A673 (cell line): ENCODE data around the gene NR4A3. TPM values are rescaled to one million over a fixed set of nuclear protein-coding genes. Genes with fewer than 3 reads are reported as not detected.

Experiments used
- BruUV-seq: library from RNA; stranded (reverse); fragments of 400-500 nt; replicated peaks from 2 replicates; lab custom pipeline; 2021; lab: Mats Ljungman, UMichigan
- CTCF ChIA-PET: fragments of 300-600 bp; sonication (Branson Sonifier 250); formaldehyde crosslinking; loops from one replicate; lab custom pipeline; 2022; ENCODE audit warnings: antibody characterized with exemption; lab: Charles Lee
- POLR2A ChIA-PET: fragments of 300-600 bp; sonication (Branson Sonifier 250); formaldehyde crosslinking; loops from one replicate; lab custom pipeline; 2022; ENCODE audit warnings: antibody characterized with exemption; ENCODE audit not compliant: low non-redundant PET; lab: Charles Lee
- DNase-seq: peaks from one replicate; pipeline ENCODE4 v3.0.0-alpha.2; 2015; ENCODE audit warnings: low spot score
- H3K27ac ChIP-seq: fragments of 200-600 bp; sonication (generic); 2 replicates; pipeline ENCODE4 v1.5.1; 2016; ENCODE audit warnings: mixed run types, low read depth, mild to moderate bottlenecking, mixed read lengths, antibody characterized with exemption, low read length; ENCODE audit not compliant: poor library complexity, severe bottlenecking
- H3K27me3 ChIP-seq: fragments of 200-600 bp; sonication (generic); replicated peaks from 2 replicates; pipeline ENCODE4 v1.6.1; 2017; ENCODE audit warnings: mixed run types, low read depth, mild to moderate bottlenecking, mixed read lengths, antibody characterized with exemption, low read length; ENCODE audit not compliant: insufficient read depth, poor library complexity
- H3K36me3 ChIP-seq: fragments of 200-600 bp; sonication (generic); 2 replicates; pipeline ENCODE4 v1.6.1; 2016; ENCODE audit warnings: mixed run types, mild to moderate bottlenecking, mixed read lengths, antibody characterized with exemption, low read length; ENCODE audit not compliant: insufficient read depth, poor library complexity, severe bottlenecking
- H3K4me1 ChIP-seq: fragments of 200-600 bp; sonication (generic); 2 replicates; pipeline ENCODE4 v1.6.1; 2017; ENCODE audit warnings: mixed run types, mild to moderate bottlenecking, mixed read lengths, antibody characterized with exemption, low read length; ENCODE audit not compliant: insufficient read depth, poor library complexity, severe bottlenecking
- H3K4me3 ChIP-seq: fragments of 200-600 bp; sonication (generic); 2 replicates; pipeline ENCODE4 v1.5.1; 2016; ENCODE audit warnings: low read depth, mixed run types, mild to moderate bottlenecking, mixed read lengths, low read length; ENCODE audit not compliant: poor library complexity, severe bottlenecking
- H3K9me3 ChIP-seq: fragments of 200-600 bp; sonication (generic); 2 replicates; pipeline ENCODE4 v1.6.1; 2016; ENCODE audit warnings: mixed run types, low read depth, mild to moderate bottlenecking, mixed read lengths, antibody characterized with exemption, low read length; ENCODE audit not compliant: poor library complexity, severe bottlenecking
- EZH2 ChIP-seq: fragments of 200-600 bp; sonication (generic); IDR thresholded peaks from 2 replicates; pipeline ENCODE4 v1.6.1; 2017; ENCODE audit warnings: borderline replicate concordance, low read depth, mild to moderate bottlenecking, mixed read lengths, antibody characterized with exemption, low read length; ENCODE audit not compliant: poor library complexity, severe bottlenecking
- intact Hi-C: fragments of 100-400 bp; cut with micrococcal nuclease; formaldehyde crosslinking; loops from one replicate; pipeline ENCODE4 v1.10.0; 2022; ENCODE audit not compliant: unreplicated experiment
- total RNA-seq: library from RNA; stranded (reverse); gene quantifications from 2 replicates; pipeline ENCODE4 v1.2.3, GENCODE V29; 2021
- TF ChIP-seq, protein P1 (sequence below): fragments of 300-800, 200-600 bp; sonication (generic); conservative IDR thresholded peaks from 2 replicates; pipeline ENCODE4 v1.5.1; 2017; ENCODE audit warnings: low read depth, mild to moderate bottlenecking, antibody characterized with exemption, low read length, moderate library complexity, mixed read lengths

Gene NR4A3
- total RNA-seq, 1 experiment from 2014 or later: 6.4 TPM

DNA sequence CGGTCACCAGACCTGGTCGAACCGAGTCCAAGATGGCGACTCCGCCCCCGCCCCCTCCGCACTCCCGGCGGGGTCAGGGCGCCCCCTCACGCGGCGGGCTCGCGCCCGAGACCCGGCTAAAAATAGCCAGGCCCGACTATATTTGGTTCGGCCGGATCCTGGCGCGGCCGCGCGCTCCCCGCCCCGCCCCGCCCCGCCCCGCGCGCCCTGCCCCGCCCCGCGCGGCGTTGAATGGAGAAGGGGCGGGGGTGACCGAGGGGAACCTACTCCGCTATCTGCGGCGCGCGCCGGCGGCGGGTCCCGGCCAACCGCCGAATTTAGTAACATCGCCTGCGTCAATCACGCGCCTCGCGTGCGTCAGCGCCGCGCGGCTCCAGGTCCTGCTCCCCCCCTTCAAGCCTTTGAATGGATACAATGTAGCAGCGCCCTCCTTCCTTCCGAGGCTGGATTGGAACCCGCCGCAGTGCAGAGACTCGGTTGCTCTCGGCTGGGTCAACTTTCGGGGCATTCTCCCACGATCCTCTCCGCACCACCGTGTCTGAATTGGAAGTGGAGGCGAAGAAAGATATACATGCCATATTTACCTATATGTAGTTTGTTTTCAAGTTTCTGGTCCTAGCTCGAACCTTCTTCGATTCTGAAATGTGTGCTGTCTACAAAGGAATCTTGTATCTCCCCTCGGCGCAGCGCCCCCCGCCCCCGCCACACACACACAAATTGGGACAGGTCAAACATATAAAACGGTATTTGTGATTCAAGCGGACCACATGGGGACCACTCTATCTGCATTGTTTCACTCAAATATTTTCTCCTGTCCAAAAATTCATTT is 1.6 kb upstream of the NR4A3 start:
- intact Hi-C loops: loop anchor here (5.0 to 10.0 kb wide), 10 partner anchors 87 to 777 kb away; partner anchors contain the start of genes ALG2, ERP44, INVS and SEC61B
- peaks cover 25% of the 10 kb centered on the region for H3K4me1 ChIP-seq
- peak overlapping the region; percentile 85 for H3K4me3 ChIP-seq
- DNase-seq: peak; percentile 97
- H3K27ac ChIP-seq: peak overlapping the region; percentile 98
- H3K9me3 ChIP-seq: no peaks in the 10 kb centered on the region
- no TSS peak for BruUV-seq
- CTCF ChIA-PET: no interaction called here
- H3K27me3 ChIP-seq: no peaks in the 10 kb centered on the region
- POLR2A ChIA-PET: no interaction called here
- no peaks in the 10 kb centered on the region for H3K36me3 ChIP-seq
- TF ChIP-seq EZH2: no peak
- TF ChIP-seq, protein P1, sequence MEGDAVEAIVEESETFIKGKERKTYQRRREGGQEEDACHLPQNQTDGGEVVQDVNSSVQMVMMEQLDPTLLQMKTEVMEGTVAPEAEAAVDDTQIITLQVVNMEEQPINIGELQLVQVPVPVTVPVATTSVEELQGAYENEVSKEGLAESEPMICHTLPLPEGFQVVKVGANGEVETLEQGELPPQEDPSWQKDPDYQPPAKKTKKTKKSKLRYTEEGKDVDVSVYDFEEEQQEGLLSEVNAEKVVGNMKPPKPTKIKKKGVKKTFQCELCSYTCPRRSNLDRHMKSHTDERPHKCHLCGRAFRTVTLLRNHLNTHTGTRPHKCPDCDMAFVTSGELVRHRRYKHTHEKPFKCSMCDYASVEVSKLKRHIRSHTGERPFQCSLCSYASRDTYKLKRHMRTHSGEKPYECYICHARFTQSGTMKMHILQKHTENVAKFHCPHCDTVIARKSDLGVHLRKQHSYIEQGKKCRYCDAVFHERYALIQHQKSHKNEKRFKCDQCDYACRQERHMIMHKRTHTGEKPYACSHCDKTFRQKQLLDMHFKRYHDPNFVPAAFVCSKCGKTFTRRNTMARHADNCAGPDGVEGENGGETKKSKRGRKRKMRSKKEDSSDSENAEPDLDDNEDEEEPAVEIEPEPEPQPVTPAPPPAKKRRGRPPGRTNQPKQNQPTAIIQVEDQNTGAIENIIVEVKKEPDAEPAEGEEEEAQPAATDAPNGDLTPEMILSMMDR: peak; percentile 33; the same call in 1 of the 2 replicates

DNA sequence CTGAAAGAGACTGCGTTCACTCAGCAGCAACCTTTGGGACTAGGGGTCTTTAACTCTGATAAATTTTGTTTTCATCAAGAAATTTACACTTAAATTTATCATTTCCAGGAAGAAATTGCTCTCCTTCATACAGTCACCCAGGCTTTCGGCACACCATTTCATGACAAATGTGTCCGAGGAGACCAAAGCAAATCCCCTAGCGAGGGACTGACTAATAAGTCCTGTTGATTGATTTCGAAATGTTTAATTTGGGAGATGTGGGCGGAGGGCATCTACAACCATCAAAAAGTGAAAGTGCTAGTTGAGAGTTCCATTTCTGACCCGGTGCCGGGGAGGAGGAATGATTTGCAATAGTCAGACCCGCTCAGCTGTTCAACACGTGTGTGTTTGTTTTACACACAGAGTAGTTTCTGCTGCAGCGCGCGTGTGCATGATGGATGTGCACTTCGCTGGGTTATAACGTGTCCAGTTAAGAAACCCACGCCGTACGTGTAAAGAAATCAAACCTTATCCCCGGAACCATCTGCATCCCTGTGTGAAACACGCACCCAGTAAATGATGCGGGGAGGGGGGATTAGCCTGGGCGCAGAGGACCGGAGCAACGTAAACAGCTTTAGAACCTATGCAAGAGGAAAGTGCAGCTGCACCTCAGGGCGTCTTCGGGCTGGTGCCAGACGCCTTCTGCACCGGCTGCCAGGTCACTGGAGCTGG is 845 bp upstream of the NR4A3 start:
- H3K4me1 ChIP-seq: peaks cover 20% of the 10 kb centered on the region
- H3K9me3 ChIP-seq: no peaks in the 10 kb centered on the region
- intact Hi-C loops: loop anchor here (5.0 to 10.0 kb wide), 10 partner anchors 86 to 776 kb away; partner anchors contain the start of genes ALG2, ERP44, INVS and SEC61B
- no peaks in the 10 kb centered on the region for H3K36me3 ChIP-seq
- POLR2A ChIA-PET: no interaction called here
- CTCF ChIA-PET: no interaction called here
- H3K27me3 ChIP-seq: no peaks in the 10 kb centered on the region
- TF ChIP-seq, protein P1: no peak
- no peak for TF ChIP-seq EZH2
- DNase-seq: peak; percentile 68
- peak overlapping the region; percentile 85 for H3K4me3 ChIP-seq
- peak overlapping the region; percentile 80 for H3K27ac ChIP-seq
- no TSS peak for BruUV-seq

DNA sequence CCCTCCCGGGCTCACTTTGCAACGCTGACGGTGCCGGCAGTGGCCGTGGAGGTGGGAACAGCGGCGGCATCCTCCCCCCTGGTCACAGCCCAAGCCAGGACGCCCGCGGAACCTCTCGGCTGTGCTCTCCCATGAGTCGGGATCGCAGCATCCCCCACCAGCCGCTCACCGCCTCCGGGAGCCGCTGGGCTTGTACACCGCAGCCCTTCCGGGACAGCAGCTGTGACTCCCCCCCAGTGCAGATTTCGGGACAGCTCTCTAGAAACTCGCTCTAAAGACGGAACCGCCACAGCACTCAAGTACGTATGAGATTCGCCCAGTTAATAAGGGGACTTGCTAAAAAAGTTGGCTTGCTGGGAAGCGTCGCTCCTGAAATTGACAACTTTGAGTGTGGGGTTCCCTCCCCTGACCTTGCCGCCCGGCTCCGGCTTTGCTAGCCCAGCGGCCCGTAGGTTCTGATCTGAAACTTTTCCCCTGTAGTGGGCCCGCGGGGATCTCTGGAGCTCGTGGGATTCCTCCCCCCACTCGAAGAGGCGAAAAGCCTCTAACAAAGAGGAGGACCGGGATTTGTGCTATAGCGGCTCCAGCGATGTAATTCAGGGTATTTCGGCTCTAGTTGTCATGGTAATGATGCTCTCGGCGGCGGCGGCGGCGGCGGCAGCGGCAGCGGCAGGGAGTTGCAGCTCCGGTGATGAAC is 572 bp downstream of the NR4A3 start:
- Histone ChIP-seq H3K27me3 (no peaks in the 10 kb centered on the region), H3K27ac (peak overlapping the region; percentile 80), H3K4me1 (peaks cover 20% of the 10 kb centered on the region), H3K9me3 (no peaks in the 10 kb centered on the region), H3K36me3 (peaks cover 3% of the 10 kb centered on the region), H3K4me3 (peak overlapping the region; percentile 85)
- BruUV-seq: no TSS peak
- intact Hi-C loops: loop anchor here (2.0 to 10.0 kb wide), 11 partner anchors 85 to 775 kb away; partner anchors contain the start of genes ALG2, ERP44, INVS and SEC61B
- TF ChIP-seq, protein P1: no peak
- TF ChIP-seq EZH2: no peak
- ChIA-PET POLR2A (interaction anchor here (0.7 kb wide), 1 partner anchor 216 kb away, joined by 3 read pairs; no protein-coding TSS in a partner anchor), CTCF (no interaction called here)
- DNase-seq: peak; percentile 72
